HG03558 (cell line): Measurements from ENCODE around the gene LRIF1.
A peak's percentile ranks its signal among the peaks of the same experiment; 100 is the strongest.
"Not testable (repeated sequence)": the region's sequence is repeated elsewhere in the genome, so short reads cannot be mapped to it uniquely, and the experiment has no call there.

Experiments
- ATAC-seq: cut with Tn5 transposase; IDR thresholded peaks from one replicate; pipeline ENCODE4 v1.9.1; 2021; ENCODE audit warnings: moderate number of reproducible peaks; ENCODE audit not compliant: unreplicated experiment; ENCODE audit errors: extremely low read depth

LRIF1 gene, protein sequence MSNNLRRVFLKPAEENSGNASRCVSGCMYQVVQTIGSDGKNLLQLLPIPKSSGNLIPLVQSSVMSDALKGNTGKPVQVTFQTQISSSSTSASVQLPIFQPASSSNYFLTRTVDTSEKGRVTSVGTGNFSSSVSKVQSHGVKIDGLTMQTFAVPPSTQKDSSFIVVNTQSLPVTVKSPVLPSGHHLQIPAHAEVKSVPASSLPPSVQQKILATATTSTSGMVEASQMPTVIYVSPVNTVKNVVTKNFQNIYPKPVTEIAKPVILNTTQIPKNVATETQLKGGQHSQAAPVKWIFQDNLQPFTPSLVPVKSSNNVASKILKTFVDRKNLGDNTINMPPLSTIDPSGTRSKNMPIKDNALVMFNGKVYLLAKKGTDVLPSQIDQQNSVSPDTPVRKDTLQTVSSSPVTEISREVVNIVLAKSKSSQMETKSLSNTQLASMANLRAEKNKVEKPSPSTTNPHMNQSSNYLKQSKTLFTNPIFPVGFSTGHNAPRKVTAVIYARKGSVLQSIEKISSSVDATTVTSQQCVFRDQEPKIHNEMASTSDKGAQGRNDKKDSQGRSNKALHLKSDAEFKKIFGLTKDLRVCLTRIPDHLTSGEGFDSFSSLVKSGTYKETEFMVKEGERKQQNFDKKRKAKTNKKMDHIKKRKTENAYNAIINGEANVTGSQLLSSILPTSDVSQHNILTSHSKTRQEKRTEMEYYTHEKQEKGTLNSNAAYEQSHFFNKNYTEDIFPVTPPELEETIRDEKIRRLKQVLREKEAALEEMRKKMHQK

GRCh38 chr1:110963691-110964454, at the start of gene LRIF1:
Gene LRIF1, minus strand, starts transcription at chr1:110963922. Its CDS starts 234 bp downstream, at chr1:110963688.
- ATAC-seq = peak; percentile 90

DNA sequence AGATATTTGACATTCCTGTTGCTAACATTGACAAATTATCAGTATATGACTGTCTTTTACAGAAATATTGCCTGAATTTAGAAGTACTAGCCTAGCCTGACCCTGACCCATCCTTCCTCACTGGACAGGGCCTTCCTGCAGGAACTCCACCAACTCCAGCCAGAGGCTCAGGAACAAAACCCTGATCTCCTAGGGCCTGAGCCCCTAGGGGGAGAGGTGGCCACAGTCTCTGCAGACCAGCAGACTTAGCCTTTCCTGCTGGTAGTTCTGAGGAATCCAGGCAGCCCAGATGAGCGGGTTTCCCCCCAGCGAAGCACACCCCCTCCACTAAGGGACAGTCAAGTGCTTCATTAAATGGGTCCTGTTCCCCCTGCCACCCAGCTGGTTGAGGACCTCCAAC, 44.3 kb upstream of the LRIF1 start:
- ATAC-seq = no peak

- ATAC-seq = no peak
Measured at GRCh38 chr1:111006556-111006955, 42.8 kb upstream of the LRIF1 start.

GRCh38 chr1:110999607-111000006, 35.9 kb upstream of the LRIF1 start:
- ATAC-seq = not testable (repeated sequence)

GRCh38 chr1:110992329-110992728, 28.6 kb upstream of the LRIF1 start:
- ATAC-seq = not testable (repeated sequence)

DNA sequence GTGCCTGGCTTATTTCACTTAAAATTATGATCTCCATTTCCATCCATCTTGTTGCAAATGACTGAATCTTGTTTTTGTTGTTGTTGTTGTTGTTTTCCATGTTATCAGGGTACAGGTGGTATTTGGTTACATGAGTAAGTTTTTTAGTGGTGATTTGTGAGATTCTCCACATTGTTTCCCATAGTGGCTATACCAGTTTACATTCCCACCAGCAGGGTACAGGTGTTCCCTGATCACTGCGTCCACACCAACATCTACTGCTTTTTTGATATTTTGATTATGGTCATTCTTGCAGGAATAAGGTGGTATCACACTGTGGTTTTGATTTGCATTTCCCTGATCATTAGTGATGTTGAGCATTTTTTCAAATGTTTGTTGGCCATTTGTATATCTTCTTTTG, 27.6 kb upstream of the LRIF1 start:
- ATAC-seq = not testable (repeated sequence)

- no peak for ATAC-seq
Measured at GRCh38 chr1:110990541-110990940, 26.8 kb upstream of the LRIF1 start.

GRCh38 chr1:110986407-110986891, 22.7 kb upstream of the LRIF1 start:
- ATAC-seq = no peak

GRCh38 chr1:110982320-110982719, 18.6 kb upstream of the LRIF1 start:
- ATAC-seq = no peak

GRCh38 chr1:110979154-110979553, 15.4 kb upstream of the LRIF1 start:
- no peak for ATAC-seq

DNA sequence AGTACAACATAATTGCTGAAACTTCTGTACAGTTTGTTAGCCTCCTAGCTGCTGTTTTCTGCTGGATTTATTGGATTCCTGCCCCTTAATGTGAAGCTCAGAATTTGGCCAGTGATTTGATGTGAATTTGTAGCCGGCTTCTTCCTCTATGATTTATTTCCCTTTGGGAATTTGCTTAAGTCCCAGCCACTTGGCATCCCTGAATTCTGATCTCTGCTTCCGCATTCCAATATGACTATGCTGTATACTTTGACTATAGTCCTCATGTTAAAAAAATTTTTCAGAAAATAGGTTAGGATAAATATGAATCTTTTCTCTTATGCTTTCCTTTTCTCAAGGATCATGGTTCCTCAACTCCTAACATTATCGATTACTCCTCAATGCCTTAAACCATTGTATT, 12.4 kb upstream of the LRIF1 start:
- no peak for ATAC-seq

- ATAC-seq = no peak
Measured at GRCh38 chr1:110975265-110975664, 11.5 kb upstream of the LRIF1 start.

DNA sequence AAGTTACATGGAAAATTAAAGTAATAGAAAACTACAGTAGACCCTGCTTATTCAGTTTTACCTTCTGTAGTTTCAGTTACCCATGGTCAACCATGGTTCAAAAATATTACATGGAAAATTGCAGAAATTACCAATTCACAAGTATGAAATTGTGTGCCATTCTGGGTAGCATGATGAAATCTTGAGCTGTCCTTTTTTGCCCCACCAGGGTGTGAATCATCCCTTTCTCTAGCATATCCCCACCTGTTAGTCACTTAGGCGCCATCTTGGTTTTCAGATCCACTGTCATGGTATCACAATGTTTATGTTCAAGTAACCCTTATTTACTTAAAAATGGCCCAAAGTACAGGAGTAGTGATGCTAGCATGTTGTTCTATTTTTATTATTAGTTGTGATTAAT, 3.5 kb upstream of the LRIF1 start:
- no peak for ATAC-seq

DNA sequence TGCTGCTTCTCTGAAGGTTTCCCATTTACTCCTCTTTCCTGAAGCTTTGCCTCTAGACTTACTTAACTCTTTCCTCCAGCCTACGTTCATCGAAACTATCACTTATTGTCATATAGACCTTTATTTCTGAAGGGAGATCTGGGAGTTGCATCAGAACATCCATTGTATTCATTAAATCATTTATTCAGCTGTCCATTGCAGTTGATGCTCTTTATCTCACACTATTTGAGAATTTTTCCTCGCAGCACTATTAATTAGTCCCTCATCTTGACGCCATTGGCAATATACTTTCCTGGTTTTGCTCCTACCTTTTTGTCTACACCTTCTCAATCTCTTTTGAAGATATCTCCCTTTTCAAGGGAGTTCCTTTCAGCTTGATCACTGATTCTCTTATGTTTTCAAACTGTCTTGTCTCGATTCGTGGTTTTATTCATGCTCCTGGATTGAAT, 757 bp upstream of the LRIF1 start:
- ATAC-seq = no peak

DNA sequence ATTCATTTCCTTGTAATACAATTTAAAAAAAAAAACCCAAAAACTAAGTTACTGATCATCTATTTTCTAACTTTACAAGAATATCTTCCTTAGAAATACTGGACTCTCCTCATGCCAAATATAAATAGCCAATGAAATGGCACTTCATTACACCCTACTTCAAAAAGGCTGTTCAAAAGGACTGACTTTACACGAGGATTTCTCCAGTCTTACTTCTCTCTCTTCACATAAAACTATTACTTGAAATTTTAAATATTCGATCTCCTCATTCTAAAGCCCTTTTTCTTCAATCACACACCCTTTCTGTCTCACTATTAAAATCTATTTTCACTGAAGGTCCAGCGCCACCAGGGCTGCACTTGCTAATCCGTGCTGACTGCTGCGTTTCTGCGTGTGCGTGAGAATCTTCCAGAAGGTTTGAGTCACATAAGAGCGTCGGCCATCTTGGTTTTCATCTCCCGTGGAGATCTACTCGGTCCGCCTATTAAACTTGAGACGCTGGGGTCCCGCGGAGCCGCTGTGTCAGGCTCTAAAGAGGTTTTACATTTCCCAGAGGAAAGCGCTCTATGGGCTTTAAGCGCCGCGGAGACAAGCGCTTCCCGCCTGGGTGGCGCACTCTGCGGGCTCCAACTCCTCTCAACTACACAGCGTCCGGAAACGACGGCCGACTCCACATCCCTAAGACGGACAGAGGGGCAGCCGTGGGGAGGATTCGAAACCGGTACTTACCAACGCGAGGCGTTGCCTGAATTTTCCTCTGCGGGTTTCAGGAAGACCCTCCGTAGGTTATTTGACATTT, 631 bp downstream of the LRIF1 start:
- ATAC-seq = no peak

- ATAC-seq = no peak
Measured at GRCh38 chr1:110961902-110962301, 1.8 kb downstream of the LRIF1 start.

DNA sequence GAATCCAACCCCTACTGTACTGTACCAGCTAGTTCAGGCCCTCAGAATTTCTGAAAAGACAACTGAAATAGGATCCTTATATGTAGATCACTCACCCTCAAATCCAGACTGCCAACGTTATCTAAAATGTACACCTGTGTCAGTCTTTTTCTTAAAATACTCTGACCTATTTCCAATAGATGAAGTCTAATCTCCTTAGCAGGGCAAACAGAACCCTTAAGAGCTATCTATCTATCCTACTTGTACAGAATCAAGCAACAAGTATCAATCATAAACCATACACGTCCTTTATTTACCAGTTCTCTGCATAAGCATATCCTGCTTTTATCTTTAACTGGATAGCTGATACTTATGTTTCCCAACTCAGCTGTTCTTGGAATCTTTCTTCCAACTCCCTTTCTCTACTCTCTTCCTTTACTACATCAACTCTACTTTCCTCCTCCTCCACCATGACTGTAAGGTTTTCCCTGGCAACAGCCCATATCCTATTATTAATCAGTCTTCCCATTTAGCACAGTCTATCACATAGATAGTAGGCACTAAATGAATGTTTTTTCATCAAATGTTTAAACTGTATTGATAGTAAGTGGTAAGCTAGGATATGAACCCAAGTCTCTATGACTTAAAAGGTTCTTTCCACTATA, 2.8 kb downstream of the LRIF1 start:
- no peak for ATAC-seq

DNA sequence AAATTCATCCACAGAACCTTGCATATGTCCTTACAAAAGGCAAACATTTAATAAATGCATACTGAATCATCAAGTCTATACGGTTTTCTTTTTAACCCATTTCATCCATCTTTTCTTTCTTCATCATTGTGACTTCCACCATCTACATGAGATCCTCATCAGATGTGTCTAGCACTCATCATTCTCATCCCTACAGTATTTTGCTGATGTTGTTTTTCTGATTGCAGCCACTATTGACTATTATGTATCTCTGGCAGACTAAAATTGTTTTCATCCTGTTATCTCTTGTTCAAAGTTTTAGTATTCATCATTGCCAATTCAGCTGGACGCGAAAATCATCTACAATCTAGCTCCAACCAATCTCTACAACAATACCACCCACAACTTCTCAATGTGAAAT, 5.9 kb downstream of the LRIF1 start:
- ATAC-seq = no peak

GRCh38 chr1:110956586-110956985, 7.1 kb downstream of the LRIF1 start:
- no peak for ATAC-seq
